Measurements from ENCODE around the gene CDKN2B-AS1.

The CDKN2B-AS1 gene

GRCh38 chr9:22098643-22099332 is 104.2 kb downstream of the CDKN2B-AS1 start:
- no peak for DNase-seq

GRCh38 chr9:22100626-22101025 is 106.0 kb downstream of the CDKN2B-AS1 start:
- DNase-seq, result no peak

GRCh38 chr9:22102146-22103053 is 107.8 kb downstream of the CDKN2B-AS1 start:
- no peak for DNase-seq

DNA sequence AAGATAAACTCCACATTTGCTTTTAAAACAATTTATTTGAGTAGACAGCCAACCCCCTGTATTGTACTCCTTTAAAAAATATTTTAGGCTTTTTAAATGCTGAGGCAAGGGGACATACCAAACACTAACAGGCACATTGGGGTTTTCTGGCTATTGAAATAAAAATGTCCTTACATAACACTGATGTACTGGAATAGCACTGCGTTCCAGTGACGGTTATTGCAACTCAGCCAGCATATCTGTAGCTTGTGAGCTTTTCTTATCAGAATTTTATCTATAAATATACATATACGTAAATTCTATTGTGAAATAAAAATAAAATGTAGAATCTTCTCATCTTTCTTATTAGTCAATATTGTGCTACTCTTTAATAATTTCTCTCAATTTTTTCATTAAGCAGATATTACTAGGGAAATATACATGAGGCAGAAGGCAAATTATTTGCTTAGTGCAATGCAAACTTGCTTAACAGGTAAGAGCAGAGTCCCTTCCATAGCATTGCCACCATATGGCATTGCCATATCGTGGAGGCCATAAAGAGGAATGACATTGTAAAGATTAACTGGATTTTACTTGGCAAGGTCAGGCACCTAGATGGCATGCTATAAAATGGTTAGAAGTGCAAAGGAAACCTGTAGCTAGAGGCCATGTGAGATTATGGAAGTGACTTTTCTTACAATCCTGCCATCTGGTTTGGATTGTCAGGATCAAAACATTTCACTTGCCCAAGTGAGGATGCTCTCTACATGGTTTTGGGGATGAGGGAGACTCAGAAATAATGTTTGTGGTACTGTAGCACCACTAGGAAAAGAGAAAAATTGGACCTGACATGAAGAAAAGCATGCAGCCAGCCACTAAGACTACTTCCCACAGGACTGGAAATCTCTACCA is 109.3 kb downstream of the CDKN2B-AS1 start:
- DNase-seq, result no peak

DNA sequence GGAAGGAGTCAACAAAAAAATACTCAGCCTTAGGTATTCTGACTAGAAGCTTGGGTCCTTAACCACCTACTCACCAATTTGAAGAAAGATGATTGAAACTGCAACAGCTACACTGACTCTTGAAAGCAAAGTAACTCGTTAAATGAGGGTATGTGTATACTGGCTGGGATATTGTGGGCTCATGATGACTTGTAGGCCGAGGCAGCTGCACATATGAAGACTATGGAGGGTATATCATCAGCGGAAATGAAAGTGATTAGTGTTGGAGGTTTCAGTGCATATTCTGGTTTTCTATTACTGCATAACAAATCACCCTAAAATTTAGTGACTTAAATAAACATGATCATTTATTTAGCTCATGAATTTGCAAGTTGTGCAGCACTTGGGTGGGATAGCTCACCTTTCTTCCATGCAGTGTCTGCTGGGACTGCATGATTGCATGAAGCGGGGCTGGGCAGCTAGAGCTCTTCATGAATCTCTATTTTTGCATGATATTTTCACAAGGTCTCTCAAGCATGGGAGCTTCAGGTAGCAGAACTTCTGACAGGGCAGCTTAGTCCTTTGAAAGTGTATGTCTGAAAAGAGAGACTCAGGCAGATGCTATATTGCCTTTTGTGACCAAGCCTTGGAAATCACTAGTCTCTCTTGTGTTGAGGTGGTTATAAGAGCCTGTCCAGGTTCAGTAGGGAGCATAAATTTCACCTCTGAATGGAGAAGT is 110.6 kb downstream of the CDKN2B-AS1 start:
- DNase-seq, result no peak

- DNase-seq, result no peak
Measured at GRCh38 chr9:22107202-22108045, 112.8 kb downstream of the CDKN2B-AS1 start.

GRCh38 chr9:22108581-22109370 is 114.2 kb downstream of the CDKN2B-AS1 start:
- DNase-seq, result no peak

- DNase-seq, result no peak
Measured at GRCh38 chr9:22111176-22111953, 116.8 kb downstream of the CDKN2B-AS1 start.

DNA sequence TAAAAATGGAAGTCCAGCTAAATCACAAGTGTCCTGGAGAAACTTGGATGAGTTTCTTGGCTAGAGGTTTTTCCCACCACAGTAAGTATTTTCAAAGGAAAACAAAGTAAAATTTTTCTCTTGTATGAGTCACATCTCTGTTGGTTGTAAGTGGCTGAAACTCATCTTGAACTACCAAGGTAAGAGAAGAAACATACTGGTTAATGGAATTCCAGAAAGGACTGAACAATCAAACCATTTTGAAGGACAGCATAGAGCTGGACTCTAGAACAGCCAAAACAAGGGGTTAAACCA is 117.3 kb downstream of the CDKN2B-AS1 start:
- DNase-seq, result no peak

DNA sequence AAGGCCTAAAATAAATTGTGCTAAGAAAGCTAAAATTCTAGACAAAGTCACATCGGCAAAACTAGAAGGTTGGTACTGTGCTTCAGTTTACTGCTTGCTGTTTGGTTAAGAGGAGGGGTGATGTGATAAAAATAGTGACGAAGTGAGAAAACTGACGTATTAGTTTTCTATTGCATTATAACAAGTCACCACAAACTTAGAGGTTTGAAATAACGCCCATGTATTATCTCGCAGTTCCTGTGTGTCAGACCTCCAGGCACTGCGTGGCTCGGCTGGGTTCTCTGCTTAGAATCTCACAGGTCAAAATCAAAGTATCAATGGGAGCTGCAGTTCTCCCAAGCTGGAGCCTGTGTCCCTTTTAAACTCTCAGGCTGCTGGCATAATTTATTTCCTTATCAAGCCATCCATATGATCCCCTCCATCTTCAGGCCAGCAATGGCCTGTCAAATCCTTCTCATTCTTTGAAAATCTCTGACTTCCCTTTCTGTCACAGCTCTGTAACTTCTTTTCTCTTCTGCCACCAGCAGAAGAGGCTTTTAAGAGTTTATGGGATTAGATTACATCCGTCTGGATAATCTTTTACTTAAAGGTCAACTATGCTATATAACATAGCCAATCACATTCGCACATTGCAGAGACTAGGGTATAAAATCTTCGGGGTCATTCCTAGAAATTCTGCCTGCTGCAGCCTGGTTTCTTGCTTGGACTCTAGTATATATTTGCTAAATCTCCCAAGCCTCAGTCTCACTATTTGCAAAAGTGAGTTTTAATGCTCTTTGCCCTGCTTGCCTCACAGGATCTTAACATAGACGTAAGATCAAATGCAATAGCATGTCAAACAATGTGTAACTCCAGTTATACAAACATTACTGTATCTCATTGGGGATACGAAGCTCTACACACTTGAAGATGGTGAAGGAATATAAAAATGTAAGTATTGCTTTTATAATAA is 118.6 kb downstream of the CDKN2B-AS1 start:
- DNase-seq, result no peak

DNA sequence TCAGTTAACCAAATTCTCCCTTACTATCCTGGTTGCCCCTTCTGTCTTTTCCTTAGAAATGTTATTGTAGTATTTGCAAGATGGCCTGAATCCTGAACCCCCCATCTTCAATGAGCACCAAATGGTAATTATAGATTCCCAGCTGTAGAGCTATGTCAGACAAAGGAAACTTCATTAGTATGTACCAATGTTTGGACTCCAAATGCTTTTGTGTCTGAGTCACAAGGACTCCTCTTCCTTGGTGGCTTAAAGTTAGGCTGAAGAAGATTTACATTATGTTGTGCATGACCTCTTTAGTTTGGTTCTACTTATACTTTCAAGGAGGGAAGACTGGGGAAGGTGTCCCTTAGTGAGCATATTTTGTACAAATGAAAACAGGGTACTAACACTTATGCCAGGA is 120.4 kb downstream of the CDKN2B-AS1 start:
- DNase-seq, result no peak

GRCh38 chr9:22116758-22117157 is 122.2 kb downstream of the CDKN2B-AS1 start:
- DNase-seq, result no peak

DNA sequence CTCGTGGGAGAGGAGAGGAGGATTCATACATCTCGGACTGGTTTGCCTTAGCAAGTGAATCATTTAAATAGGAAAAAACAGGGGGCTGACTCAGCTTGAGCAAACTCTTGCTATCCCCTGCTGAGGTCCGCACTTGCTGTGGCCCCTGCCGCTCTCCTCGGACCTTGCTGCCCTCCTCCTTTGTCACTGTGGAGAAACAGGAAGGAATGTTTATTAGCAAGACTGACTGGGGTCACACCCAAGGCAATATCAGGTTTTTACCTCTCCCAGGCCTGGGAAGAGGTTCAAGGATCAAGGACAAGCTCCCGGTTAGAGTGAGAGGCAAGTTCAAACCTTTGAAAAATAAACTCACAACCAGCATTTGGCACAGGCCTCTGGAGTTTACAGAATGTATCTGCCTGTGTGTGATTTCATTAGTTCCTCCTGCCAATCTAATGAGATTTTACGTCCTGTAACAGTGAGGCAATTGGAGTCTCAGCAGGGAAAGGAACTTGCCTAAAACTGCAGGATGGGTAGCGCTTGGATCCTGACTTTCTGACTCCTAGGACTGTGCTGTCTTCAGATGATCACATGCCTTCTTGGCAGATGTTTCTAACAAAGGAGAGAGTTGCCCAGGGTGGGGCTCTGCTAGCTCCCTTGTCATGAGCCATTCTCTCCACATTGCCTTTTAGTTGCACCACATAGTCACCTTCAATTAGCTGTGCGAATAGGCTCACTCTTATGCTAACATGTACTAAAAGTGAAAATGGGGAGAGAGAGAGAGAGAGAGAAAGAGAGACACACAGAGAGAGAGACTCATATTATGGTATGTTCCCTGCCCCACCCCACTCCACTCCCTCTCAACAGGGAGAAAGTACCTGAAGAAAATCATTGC is 123.2 kb downstream of the CDKN2B-AS1 start:
- DNase-seq, result no peak

- DNase-seq, result no peak
Measured at GRCh38 chr9:22118810-22119521, 124.4 kb downstream of the CDKN2B-AS1 start.

DNA sequence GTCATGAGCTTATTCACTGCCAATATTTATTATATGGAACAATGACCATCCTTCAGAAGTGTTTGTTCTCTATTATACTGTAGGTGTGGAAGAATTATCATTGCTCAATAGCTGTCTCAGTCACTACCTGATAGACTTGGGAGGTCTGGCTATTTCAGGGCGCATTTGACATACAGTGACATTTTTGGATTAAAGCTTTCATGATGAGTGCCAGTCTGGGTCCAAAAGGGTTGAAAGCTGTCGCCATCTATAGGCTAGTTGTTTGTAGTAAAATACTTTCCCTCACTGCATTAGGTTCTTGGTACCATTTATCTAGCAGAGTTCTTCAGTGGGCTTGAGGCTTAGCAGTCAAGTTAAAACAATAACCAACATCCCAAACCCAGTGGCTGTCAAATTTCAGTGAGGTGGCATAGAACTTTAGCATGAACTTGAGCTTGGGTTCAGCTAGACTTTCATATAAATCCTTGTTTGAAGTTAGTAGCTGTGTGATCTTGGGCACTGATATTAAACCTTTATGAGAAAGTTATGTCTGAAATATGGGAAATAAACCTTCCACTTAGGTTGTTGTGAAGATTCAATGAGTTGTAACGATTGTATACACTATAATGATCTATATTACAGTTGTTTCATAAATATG is 125.0 kb downstream of the CDKN2B-AS1 start:
- DNase-seq, result peak; percentile 52

GRCh38 chr9:22120159-22120549 is 125.6 kb downstream of the CDKN2B-AS1 start:
- DNase-seq, result no peak

DNA sequence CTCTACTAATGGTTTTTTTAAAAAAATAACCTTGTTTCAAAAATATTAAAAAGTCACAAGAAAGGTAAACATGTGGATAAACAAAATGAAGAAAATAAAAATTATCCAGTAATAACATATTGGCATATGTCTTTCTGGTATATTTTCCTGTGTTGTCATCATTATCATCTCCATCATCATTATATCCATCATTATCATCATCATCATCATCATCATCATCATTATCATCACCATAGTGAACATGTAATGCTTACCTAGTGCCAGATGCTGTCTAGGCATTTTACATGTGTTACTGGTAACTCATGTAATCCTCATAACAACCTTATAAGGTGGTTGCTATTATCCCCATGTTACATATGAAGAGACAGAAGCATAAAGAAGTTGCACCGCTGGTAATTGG is 126.0 kb downstream of the CDKN2B-AS1 start:
- no peak for DNase-seq

Measured in CD4-positive, alpha-beta T cell treated with Interleukin-12 subunit alpha and Interleukin-12 subunit beta, for 1 hour (primary cell).